Kidney epithelial cell (primary cell): Measurements from ENCODE around the gene ACER1. TPM values are rescaled to one million over a fixed set of nuclear protein-coding genes. Genes with fewer than 3 reads are reported as not detected.
"Not testable (repeated sequence)": the region's sequence is repeated elsewhere in the genome, so short reads cannot be mapped to it uniquely, and the experiment has no call there.

Experiments
- DNase-seq: peaks from one replicate; pipeline ENCODE4 v3.0.0-alpha.2; 2010; ENCODE audit warnings: low read depth
- H3K27me3 ChIP-seq: 2 replicates; pipeline ENCODE4 v1.6.0; 2011; ENCODE audit warnings: low read length; ENCODE audit not compliant: control insufficient read depth, insufficient read depth
- H3K36me3 ChIP-seq: 2 replicates; pipeline ENCODE4 v1.5.1; 2011; ENCODE audit warnings: low read length; ENCODE audit not compliant: control insufficient read depth, insufficient read depth
- H3K4me3 ChIP-seq: 2 replicates; pipeline ENCODE4 v1.5.1; 2011; ENCODE audit warnings: low read depth, mild to moderate bottlenecking, control low read depth, low read length
- total RNA-seq: library from RNA; depleted of rRNA; stranded (reverse); fragments of >200 nt; gene quantifications from 2 replicates; pipeline ENCODE4 v1.2.3, GENCODE V29; 2015
- TF ChIP-seq, protein P1 (sequence below): IDR thresholded peaks from 2 replicates; pipeline ENCODE4 v1.5.1; 2011; ENCODE audit warnings: mild to moderate bottlenecking, moderate library complexity, low read length, control low read depth, inconsistent platforms; ENCODE audit not compliant: insufficient read depth, poor library complexity, severe bottlenecking

ACER1 gene
- total RNA-seq, 1 donor from 2014 or later, result not detected

DNA sequence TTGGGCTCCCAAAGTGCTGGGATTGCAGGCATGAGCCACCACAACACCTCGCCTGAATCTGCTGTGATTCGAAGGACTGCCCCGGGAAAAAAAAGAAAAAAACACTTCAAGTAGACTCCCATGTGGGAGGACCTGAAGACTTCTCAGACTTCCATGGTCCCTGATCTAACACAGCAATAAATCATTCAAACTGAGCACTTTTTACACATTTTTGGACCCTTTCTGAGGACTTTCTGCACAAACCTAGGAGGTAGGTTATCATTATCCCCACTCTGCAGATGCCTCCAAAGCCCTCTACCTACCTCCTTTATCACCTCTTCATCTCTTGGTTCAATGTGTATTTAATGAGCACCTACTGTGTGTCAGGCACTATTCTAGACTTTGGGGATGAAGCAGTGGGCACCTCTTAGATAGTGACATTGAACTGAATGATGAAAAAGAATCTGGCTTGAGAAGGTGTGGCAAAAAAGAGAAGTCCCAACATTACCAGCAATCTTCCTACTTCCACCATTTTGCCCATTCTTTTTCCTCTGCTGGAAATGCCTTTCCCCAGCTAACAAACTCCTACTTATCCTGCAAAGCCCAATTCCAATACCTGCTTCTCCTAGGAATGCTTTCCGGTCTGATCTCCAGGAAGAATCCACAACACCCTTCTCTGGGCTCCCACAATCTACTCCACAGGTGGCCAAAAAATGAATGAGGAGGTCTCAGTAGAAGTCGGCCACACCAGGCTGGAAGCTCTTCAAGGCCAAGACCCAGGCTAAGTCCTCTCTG is 26.3 kb upstream of the ACER1 start:
- DNase-seq, result no peak
- TF ChIP-seq, protein P1, sequence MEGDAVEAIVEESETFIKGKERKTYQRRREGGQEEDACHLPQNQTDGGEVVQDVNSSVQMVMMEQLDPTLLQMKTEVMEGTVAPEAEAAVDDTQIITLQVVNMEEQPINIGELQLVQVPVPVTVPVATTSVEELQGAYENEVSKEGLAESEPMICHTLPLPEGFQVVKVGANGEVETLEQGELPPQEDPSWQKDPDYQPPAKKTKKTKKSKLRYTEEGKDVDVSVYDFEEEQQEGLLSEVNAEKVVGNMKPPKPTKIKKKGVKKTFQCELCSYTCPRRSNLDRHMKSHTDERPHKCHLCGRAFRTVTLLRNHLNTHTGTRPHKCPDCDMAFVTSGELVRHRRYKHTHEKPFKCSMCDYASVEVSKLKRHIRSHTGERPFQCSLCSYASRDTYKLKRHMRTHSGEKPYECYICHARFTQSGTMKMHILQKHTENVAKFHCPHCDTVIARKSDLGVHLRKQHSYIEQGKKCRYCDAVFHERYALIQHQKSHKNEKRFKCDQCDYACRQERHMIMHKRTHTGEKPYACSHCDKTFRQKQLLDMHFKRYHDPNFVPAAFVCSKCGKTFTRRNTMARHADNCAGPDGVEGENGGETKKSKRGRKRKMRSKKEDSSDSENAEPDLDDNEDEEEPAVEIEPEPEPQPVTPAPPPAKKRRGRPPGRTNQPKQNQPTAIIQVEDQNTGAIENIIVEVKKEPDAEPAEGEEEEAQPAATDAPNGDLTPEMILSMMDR, result no peak
- Histone ChIP-seq H3K27me3 (peaks cover 4% of the 10 kb centered on the region), H3K36me3 (no peaks in the 10 kb centered on the region), H3K4me3 (no peak overlapping the region)

DNA sequence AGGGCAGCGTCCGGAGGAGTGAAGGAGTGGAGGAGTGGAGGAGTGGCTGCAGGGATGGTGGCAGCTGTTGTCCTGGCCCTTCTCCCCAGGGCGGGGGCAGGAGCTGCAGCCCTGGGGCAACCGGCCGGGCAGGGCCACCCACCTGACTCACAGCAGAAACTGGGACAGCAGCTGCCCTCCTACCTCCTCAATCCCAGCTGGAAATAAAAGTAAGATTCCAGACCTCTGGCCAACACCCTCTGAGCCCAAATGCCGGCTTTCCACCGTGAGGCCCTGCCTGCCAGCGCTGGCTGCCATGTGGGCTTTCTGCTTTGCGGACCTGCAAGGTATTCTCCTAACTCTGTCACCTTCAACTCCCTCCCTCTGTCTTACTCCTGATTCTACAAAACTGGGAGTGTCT is 24.6 kb upstream of the ACER1 start:
- H3K27me3 ChIP-seq, result peaks cover 4% of the 10 kb centered on the region
- TF ChIP-seq, protein P1, result no peak
- H3K36me3 ChIP-seq, result no peaks in the 10 kb centered on the region
- H3K4me3 ChIP-seq, result no peak overlapping the region
- DNase-seq, result no peak

DNA sequence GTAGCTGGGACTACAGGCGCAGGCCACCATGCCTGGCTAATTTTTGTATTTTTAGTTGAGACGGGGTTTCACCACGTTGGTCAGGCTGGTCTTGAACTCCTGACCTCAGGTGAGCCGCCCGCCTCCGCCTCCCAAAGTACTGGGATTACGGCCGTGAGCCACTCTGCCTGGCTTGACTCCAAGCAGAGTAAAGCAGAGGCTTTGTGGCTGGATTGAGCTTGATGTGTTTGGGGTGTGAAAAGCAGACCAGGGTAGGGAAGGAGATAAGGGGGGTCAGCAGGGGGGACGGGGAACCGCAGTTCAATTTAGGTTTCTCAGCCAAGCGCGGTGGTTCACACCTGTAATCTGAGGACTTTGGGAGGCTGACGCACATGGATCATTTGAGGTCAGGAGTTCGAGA is 23.8 kb upstream of the ACER1 start:
- no peak for DNase-seq
- peaks cover 4% of the 10 kb centered on the region for H3K27me3 ChIP-seq
- H3K36me3 ChIP-seq, result no peaks in the 10 kb centered on the region
- TF ChIP-seq, protein P1, result no peak
- H3K4me3 ChIP-seq, result no peak overlapping the region

DNA sequence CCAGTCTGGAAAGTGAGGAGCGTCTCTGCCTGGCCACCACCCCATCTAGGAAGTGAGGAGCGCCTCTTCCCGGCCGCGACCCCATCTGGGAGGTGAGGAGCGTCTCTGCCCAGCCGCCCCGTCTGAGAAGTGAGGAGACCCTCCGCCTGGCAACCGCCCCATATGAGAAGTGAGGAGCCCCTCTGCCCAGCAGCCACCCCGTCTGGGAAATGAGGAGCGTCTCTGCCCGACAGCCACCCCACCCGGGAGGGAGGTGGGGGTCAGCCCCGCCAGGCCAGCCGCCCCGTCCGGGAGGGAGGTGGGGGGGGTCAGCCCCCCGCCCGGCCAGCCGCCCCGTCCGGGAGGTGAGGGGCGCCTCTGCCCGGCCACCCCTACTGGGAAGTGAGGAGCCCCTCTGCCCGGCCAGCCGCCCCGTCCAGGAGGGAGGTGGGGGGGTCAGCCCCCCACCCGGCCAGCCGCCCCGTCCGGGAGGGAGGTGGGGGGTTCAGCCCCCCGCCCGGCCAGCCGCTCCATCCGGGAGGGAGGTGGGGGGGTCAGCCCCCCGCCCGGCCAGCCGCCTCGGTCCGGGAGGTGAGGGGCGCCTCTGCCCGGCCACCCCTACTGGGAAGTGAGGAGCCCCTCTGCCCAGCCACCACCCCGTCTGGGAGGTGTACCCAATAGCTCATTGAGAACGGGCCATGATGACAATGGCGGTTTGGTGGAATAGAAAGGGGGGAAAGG is 22.1 kb upstream of the ACER1 start:
- not testable (repeated sequence) for H3K27me3 ChIP-seq, H3K4me3 ChIP-seq, H3K36me3 ChIP-seq, DNase-seq

DNA sequence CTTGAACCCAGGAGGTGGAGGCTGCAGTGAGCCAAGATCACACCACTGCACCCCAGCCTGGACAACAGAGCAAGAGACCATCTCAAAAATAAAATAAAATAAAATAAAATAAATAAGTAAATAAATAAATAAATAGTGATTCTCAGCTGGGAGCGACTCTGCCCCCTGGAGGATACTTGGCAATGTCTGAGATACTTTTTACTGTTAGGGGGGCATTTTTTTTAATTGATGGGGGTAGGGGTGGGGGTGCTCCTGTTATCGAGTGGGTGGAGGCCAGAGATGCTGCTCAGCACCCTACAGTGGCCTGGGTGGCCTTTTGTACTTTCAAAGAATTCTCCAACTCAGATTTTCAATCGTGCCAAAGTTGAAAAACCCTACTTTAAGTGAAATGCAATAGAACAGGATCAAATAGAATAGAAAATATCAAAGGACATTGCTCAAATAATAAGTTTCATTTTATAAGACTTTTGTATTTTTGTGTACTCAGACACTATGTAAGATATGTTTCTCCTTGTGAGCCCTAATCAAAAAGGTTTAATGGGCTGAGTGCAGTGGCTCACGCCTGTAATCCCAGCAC is 20.8 kb upstream of the ACER1 start:
- H3K4me3 ChIP-seq, result no peak overlapping the region
- TF ChIP-seq, protein P1, result peak; percentile 50
- DNase-seq, result no peak
- H3K27me3 ChIP-seq, result peaks cover 4% of the 10 kb centered on the region
- no peaks in the 10 kb centered on the region for H3K36me3 ChIP-seq

DNA sequence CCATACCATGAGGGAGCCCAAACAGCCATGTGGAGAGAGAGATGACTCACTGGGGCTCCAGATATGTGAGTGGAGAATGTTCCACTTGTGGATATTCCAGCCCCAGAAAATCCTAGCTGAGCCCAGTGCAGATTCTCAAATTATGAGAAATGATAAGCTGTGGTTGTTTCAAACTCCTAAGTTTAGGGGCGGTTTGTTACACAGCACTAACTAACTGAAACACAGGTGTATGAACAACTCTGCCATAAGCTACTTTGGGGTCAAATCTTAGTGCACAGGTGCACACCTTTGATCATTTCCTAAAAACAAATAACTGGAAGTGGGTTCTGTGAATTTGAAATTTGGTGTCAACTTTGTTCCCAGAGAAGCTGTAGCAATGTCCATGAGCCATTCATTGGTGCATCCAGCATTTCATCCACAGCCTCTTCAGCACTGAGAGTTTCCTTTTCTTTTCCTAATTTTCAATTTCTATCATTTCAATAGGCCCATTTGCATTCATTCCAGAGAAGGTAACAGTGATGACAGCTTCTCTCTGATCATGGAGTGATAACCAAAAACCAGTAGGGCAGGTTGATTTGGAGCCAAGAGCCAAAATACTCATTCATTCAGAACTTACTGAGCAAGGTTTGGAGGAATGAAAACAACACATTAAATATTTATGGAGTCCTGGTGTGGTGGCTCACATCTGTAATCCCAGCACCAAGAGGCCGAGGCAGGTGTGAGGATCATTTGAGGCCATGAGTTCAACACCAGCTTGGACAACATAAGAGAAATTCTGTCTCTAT is 19.2 kb upstream of the ACER1 start:
- Histone ChIP-seq H3K27me3 (no peaks in the 10 kb centered on the region), H3K4me3 (no peak overlapping the region), H3K36me3 (no peaks in the 10 kb centered on the region)
- TF ChIP-seq, protein P1, result no peak
- no peak for DNase-seq
